ENCODE results near the gene DNAL4. TPM values are rescaled to one million over a fixed set of nuclear protein-coding genes. Genes with fewer than 3 reads are reported as not detected.

The DNAL4 gene
- total and polyA plus RNA-seq, 12 donors, result 7.7 to 11.7 (median 9.9) TPM

DNA sequence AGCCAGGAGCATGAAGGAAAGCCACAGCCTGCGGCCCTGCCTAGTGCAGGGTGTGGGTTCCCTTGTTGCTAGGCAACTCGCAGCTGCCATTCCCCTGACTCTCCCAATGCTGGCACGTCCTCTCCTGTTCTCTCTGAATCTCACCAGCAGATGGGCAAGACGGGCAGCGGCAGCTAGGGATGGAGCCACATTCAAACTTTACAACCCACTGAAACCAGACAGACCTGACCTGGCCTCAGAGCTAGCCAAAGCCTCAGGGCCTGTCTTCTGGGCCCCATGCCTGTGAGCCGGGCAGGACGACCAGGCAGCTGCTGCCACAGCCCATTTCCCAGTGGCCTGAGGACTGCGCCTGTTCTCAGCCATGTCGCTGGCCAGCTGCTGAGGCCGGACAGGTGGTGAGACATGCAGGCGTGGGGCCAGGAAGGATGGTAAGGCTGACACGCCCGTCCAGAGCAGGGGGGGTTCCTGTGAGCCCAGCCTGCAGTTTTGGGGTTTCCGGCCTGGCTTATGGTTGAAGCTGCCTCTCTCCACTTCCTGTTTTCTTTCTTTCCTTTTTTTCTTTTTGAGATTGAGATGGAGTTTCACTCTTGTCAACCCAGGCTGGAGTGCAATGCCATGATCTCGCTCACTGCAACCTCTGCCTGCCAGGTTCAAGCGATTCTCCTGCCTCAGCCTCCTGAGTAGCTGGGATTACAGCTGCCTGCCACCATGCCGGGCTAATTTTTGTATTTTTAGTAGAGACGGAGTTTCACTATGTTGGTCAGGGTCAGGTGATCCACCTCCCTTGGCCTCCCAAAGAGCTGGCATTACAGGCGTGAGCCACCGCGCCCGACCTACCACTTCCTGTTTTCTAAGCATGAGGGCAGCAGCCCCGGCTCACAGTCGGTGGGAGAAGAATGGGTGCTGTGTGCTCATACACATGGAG is 42.3 kb downstream of the DNAL4 start:
- TF ChIP-seq, protein P1, sequence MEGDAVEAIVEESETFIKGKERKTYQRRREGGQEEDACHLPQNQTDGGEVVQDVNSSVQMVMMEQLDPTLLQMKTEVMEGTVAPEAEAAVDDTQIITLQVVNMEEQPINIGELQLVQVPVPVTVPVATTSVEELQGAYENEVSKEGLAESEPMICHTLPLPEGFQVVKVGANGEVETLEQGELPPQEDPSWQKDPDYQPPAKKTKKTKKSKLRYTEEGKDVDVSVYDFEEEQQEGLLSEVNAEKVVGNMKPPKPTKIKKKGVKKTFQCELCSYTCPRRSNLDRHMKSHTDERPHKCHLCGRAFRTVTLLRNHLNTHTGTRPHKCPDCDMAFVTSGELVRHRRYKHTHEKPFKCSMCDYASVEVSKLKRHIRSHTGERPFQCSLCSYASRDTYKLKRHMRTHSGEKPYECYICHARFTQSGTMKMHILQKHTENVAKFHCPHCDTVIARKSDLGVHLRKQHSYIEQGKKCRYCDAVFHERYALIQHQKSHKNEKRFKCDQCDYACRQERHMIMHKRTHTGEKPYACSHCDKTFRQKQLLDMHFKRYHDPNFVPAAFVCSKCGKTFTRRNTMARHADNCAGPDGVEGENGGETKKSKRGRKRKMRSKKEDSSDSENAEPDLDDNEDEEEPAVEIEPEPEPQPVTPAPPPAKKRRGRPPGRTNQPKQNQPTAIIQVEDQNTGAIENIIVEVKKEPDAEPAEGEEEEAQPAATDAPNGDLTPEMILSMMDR (IDR thresholded peaks at IDR 0.05), result no peak
- ATAC-seq, result no peak
- peak in 1 of 2 donors; percentile 51 for DNase-seq
- Histone ChIP-seq H3K36me3 (peaks cover 0 to 71% (median 54%) of the 10 kb centered on the region in 9 donors), H3K4me1 (peaks cover 1 to 57% (median 27%) of the 10 kb centered on the region in 9 donors), H3K27me3 (no peaks in the 10 kb centered on the region), H3K27ac (peak overlapping the region in 3 of 10 donors; percentile 16 to 97 (median 24)), H3K9me3 (no peaks in the 10 kb centered on the region), H3K4me3 (peak overlapping the region in 1 of 10 donors; percentile 77)
- intact Hi-C loops (cut with DNase I), result loop anchor here in 4 of 10 donors (5.0 to 10.0 kb wide), 3 partner anchors 34 to 47 kb away; partner anchors contain the start of genes GTPBP1 (in 3 of the 4) and JOSD1 (in 1 of the 4)
- WGBS, 2 donors, result 81 to 82% methylated on average over 24 of the region's 24 CpGs

DNA sequence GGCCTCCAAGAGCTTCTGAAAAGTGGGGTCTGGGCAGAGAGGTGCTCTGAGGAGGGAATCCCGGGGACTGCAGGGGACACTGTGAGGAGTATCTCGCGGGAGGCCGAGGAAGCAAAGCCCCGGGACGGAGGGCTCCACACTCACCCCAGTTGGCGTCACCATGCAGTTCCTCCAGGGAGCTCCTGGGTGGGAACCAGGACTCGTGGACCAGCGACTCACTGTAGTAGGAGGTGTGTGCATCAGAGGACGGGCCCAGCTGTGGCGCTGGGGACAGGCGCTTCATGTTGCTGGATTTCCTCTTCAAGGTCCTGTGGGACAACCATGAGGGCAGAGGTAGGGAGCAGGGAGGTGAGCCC is 42.9 kb downstream of the DNAL4 start:
- peaks cover 0 to 51% (median 21%) of the 10 kb centered on the region in 9 donors for H3K4me1 ChIP-seq
- ATAC-seq (no peak), DNase-seq (no peak)
- TF ChIP-seq, protein P1 (IDR thresholded peaks at IDR 0.05), result no peak
- H3K4me3 ChIP-seq, result peak overlapping the region in 1 of 10 donors; percentile 77
- peaks cover 3 to 77% (median 60%) of the 10 kb centered on the region in 9 donors for H3K36me3 ChIP-seq
- intact Hi-C loops (cut with DNase I), result loop anchor here in 4 of 10 donors (5.0 to 10.0 kb wide), 3 partner anchors 34 to 46 kb away; partner anchors contain the start of genes GTPBP1 (in 3 of the 4) and JOSD1 (in 1 of the 4)
- WGBS, 2 donors, result 90 to 97% methylated on average over 12 of the region's 12 CpGs
- H3K27ac ChIP-seq, result peak overlapping the region in 3 of 10 donors; percentile 16 to 97 (median 24)
- H3K9me3 ChIP-seq, result no peaks in the 10 kb centered on the region
- no peaks in the 10 kb centered on the region for H3K27me3 ChIP-seq

DNA sequence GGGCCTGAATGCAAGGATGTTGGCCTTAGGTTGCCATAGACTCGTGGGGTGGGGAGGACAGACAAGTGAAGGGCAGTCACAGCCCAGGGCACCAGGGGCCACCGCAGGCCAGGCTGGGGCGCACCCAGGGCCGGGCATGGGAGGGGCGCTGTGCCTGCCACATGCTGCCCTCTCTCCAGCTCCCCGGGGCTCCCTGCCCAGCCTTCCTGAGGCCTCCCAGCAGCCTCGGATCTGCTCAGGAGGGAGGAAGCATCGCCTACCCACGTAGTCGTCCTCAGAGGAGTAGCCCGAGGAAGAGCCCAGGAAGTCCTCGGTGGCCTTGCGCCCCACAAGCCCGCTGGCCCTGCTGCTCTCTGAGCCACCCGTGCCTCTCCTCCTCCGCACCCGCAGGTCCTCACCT is 43.3 kb downstream of the DNAL4 start:
- 89 to 90% methylated on average over 16 to 17 of the region's 17 CpGs for WGBS, 2 donors
- H3K9me3 ChIP-seq, result no peaks in the 10 kb centered on the region
- no peaks in the 10 kb centered on the region for H3K27me3 ChIP-seq
- DNase-seq (no peak), ATAC-seq (no peak)
- intact Hi-C loops (cut with DNase I), result loop anchor here in 4 of 10 donors (5.0 to 10.0 kb wide), 3 partner anchors 33 to 46 kb away; partner anchors contain the start of genes GTPBP1 (in 3 of the 4) and JOSD1 (in 1 of the 4)
- H3K4me3 ChIP-seq, result peak overlapping the region in 1 of 10 donors; percentile 77
- peaks cover 0 to 50% (median 21%) of the 10 kb centered on the region in 9 donors for H3K4me1 ChIP-seq
- peaks cover 5 to 81% (median 64%) of the 10 kb centered on the region in 9 donors for H3K36me3 ChIP-seq
- peak overlapping the region in 2 of 10 donors; percentile 24 to 97 for H3K27ac ChIP-seq
- TF ChIP-seq, protein P1 (IDR thresholded peaks at IDR 0.05), result no peak

DNA sequence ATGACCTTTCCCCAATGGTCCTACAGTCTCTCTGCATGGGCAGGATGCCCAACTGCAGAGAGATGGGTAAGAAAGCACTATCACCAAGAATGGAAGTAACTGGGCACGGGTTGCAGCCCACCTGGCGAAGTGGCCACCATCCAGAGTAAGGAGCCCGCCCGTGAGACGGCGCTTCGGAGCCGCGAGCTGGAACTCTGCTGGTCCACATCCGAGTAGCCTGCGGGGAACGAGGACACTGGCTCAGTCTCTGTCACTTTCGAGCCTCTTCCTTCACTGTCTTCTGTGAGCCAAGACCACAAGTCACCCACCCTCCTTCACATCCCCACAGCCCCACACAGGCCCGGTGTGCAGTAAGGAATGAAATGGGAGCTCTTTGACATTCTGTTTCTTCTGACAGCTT is 43.8 kb downstream of the DNAL4 start:
- intact Hi-C loops (cut with DNase I), result loop anchor here in 4 of 10 donors (5.0 to 10.0 kb wide), 3 partner anchors 33 to 45 kb away; partner anchors contain the start of genes GTPBP1 (in 3 of the 4) and JOSD1 (in 1 of the 4)
- no peaks in the 10 kb centered on the region for H3K27me3 ChIP-seq
- ATAC-seq (no peak), DNase-seq (no peak)
- H3K9me3 ChIP-seq, result no peaks in the 10 kb centered on the region
- peaks cover 8 to 86% (median 70%) of the 10 kb centered on the region in 9 donors for H3K36me3 ChIP-seq
- no peak overlapping the region for H3K4me3 ChIP-seq
- H3K27ac ChIP-seq, result peak overlapping the region in 1 of 10 donors; percentile 97
- H3K4me1 ChIP-seq, result peaks cover 0 to 48% (median 20%) of the 10 kb centered on the region in 9 donors
- WGBS, 2 donors, result 96 to 97% methylated on average over 14 of the region's 14 CpGs
- TF ChIP-seq, protein P1 (IDR thresholded peaks at IDR 0.05), result no peak
